Peyer's patch (tissue), 4 donors: ENCODE data around the gene GTPBP3.

ENCODE experiments used
- POLR2A ChIP-seq, 2 donors: fragments of 450-650 bp; IDR thresholded peaks; one replicate each; pipeline ENCODE4 v1.5.1; 2017; ENCODE audit warnings: antibody characterized with exemption in 2 of 2, mild to moderate bottlenecking in 2 of 2, moderate library complexity in 2 of 2
- TF ChIP-seq, protein P1 (sequence below), 6 experiments: fragments of 450-650 bp in 4 of 6; fragments of 200-600 bp in 2 of 6; sonication (generic) in 1 of 6; IDR thresholded peaks; one replicate each; pipeline ENCODE4 v1.5.1; 2017 to 2019; ENCODE audit warnings: antibody characterized with exemption in 6 of 6, mild to moderate bottlenecking in 3 of 6, moderate library complexity in 1 of 6

DNA sequence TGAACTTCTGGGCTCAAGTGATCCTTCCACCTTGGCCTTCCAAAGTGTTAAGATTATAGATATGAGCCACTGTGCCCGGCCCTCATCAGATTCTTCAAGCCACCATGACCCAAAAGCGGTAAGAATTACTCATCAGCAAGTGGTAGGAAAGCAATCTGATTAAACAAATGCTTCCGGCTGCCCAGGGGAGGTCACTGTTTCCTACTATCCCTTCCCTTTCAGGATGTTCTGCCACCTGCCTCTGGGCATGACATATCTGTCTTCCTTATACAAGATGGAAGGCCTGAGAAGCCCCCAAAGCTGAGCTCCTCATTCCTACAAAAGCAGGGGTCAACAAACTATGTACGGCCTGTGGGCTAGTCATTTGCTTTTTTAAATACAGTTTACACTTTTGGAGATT is 41.1 kb upstream of the GTPBP3 start:
- TF ChIP-seq, protein P1, sequence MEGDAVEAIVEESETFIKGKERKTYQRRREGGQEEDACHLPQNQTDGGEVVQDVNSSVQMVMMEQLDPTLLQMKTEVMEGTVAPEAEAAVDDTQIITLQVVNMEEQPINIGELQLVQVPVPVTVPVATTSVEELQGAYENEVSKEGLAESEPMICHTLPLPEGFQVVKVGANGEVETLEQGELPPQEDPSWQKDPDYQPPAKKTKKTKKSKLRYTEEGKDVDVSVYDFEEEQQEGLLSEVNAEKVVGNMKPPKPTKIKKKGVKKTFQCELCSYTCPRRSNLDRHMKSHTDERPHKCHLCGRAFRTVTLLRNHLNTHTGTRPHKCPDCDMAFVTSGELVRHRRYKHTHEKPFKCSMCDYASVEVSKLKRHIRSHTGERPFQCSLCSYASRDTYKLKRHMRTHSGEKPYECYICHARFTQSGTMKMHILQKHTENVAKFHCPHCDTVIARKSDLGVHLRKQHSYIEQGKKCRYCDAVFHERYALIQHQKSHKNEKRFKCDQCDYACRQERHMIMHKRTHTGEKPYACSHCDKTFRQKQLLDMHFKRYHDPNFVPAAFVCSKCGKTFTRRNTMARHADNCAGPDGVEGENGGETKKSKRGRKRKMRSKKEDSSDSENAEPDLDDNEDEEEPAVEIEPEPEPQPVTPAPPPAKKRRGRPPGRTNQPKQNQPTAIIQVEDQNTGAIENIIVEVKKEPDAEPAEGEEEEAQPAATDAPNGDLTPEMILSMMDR (IDR thresholded peaks at IDR 0.05) = no peak
- TF ChIP-seq POLR2A (IDR thresholded peaks at IDR 0.05) = no peak
